DND-41 (cell line): ENCODE results near the gene CDH11.

Experiments used
- EZH2 ChIP-seq: IDR thresholded peaks from 3 replicates; pipeline ENCODE4 v1.6.1; 2012; ENCODE audit warnings: borderline replicate concordance, low read depth, mild to moderate bottlenecking, moderate library complexity, low read length, inconsistent platforms; ENCODE audit not compliant: severe bottlenecking
- TF ChIP-seq, protein P1 (sequence below): IDR thresholded peaks from 2 replicates; pipeline ENCODE4 v1.5.1; 2012; ENCODE audit warnings: borderline replicate concordance, low read length, moderate library complexity, mild to moderate bottlenecking; ENCODE audit not compliant: poor library complexity, severe bottlenecking; ENCODE audit errors: extremely low read depth

DNA sequence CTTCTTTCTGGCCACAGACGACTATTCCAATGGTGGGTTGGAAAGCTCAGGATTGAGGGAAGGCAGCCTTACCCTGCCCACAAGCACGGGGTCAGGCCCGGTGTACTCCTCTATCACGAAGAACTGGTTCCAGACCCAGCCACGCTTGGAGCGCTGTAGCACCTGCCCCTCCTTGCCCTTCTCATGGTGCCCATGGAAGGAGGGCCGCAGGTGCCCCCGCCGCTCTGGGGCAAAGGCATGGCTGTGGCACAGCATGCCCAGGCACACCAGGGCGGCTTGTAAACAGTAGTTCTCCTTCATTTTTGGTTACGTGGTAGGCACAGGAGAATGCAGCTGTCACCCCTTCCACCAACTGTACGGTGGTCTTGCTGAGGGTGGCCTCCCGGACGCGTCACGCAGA, 117.3 kb downstream of the CDH11 start:
- TF ChIP-seq, protein P1, sequence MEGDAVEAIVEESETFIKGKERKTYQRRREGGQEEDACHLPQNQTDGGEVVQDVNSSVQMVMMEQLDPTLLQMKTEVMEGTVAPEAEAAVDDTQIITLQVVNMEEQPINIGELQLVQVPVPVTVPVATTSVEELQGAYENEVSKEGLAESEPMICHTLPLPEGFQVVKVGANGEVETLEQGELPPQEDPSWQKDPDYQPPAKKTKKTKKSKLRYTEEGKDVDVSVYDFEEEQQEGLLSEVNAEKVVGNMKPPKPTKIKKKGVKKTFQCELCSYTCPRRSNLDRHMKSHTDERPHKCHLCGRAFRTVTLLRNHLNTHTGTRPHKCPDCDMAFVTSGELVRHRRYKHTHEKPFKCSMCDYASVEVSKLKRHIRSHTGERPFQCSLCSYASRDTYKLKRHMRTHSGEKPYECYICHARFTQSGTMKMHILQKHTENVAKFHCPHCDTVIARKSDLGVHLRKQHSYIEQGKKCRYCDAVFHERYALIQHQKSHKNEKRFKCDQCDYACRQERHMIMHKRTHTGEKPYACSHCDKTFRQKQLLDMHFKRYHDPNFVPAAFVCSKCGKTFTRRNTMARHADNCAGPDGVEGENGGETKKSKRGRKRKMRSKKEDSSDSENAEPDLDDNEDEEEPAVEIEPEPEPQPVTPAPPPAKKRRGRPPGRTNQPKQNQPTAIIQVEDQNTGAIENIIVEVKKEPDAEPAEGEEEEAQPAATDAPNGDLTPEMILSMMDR: no peak
- TF ChIP-seq EZH2: no peak
